Measurements from ENCODE around the gene LACTB. TPM values are rescaled to one million over a fixed set of nuclear protein-coding genes. Genes with fewer than 3 reads are reported as not detected.

Gene LACTB
- total RNA-seq, 1 experiment from 2014 or later: 41.1 TPM

DNA sequence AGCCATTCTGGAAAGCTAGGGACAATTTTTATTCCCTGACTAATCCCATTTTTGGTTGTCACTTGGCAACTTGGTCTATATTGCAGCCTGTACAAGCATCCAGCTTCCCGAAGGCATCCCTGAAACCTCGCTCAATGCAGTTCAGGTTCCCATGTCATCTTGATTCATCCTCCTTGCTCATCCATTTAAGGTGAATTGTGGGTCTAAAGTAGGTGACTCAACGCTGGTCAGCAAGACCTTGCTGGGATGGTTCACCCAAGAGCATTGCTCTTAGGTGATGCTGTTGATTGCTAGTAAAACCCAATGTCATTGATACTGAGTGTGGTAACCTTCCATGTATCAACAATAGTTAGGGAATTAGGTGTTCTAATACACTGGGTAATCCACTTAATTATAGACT lies 54.6 kb downstream of the LACTB start:
- DNase-seq (ENCODE audit: low read depth): peak; percentile 77

DNA sequence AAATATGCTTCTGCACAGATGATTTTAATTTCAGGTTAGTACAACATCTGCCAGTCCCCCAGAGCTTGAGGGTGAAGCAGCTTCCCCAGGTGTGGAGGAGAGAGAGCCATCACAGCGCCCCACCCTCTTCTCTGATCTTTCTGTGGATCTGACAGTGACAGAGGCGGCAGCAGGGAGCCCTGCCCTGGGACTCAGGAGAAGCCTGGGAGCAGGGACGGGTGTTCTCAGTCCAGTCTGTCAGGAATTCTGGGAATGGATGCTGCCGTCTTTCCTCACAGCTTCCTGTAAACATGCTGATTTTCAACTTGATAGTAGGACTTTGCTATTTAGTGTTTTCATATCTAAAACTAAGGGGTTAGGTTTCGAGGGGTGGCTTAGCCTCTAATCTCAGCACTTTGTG lies 56.4 kb downstream of the LACTB start:
- DNase-seq (ENCODE audit: low read depth): no peak

DNA sequence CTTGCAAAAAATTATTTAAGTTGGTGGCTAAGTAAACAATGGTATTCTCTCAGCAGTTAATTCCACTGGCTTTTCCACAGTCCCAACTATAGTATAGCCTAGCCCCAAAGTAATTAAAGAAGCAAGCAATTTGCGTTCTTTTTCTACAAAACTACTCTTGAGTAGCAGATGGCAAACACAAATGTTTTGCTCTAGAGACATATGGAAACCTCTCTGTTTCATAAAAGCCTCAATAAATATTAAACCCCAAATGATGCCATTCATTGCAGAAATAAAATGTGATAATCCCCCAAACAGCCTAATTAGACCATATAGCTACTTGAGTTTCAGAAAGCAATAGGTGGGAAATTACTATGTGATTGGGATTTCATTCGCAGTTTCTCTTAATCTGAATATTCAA lies 59.1 kb downstream of the LACTB start:
- DNase-seq (ENCODE audit: low read depth): no peak

DNA sequence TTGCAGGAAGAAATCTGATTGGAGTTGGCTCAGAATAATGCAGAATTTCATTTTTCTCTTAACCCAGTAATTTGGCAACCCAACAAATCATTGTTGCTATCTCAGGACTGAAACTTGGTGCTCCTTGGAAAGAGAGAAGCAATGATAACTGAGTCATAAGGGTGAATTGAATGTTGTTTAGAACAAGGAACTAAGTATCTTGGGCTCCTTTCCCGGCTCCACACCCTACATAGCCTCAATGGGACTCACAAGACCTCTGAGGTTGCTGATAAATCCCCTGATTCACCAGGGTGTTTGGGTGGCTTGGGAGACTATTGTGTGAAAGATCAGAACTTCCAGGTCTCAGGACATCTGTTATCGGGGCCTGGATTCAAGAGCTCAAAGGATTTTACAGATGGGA lies 60.0 kb downstream of the LACTB start:
- no peak for DNase-seq (ENCODE audit: low read depth)

DNA sequence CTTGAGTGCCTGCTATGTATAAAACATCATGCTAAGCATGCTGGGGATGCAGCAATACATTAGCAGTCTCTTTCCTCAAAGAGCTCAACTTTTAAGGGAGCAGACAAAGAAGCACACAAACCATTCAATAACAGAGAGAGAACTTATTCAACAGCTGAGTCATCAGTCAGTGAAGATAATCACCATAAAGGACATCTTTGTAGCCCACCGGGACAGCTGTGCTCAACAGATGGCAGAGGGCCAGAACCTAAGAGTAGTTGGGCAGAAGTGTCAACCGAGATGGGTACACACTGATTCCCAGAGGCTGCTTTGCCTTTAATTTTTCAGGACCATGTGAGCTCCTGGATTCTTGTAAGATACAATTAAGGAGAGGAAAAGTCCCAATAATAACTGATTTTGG lies 63.5 kb downstream of the LACTB start:
- DNase-seq (ENCODE audit: low read depth): no peak

DNA sequence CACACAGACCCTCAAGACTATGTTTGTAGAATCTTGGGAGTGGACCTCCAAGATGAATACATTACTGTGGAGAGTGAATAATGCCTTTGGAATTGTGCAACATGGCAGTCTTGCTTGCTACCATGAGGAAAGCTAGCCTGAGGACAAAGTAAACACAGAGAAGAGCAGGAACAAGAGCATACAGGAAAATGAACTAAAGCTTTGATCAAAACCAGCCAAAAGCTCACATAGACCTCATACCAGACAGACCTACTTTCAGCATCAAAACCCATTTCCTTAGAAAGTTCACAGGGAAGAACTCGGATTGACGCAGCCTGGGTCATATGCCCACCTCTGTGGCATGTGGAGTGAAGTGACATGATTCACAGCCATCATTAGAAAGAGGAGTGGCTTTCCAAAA lies 64.4 kb downstream of the LACTB start:
- peak; percentile 85 for DNase-seq (ENCODE audit: low read depth)

DNA sequence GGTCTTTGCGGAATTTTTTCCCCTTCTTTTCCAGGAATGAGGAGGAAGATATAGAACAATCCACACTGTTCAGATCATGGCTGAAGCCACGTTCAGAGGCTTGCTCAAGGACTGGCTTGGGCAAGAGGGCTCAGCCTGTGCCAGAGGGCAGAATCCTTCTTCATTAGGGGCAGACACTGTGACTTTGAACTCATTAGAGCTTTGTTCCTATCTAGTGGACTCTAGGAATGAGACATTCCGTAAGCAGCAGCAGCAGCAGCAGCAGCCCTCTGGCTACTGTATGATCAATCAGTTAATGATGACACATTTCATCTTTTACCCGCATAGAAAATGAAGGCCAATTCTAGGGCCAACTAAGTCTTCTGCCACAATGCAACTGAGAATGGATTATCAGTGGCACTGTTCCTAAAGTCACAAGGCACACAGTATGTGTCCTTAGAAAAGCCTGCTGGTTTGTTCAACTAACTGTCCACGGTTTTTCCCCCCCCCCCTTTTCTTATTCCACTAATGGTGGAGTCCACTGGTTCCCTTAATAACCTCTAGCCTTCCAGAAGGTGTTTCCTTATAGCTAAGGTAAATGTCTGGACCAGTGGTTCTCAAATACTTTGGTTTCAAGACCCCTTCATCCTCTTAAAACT lies 66.0 kb downstream of the LACTB start:
- DNase-seq (ENCODE audit: low read depth): no peak

DNA sequence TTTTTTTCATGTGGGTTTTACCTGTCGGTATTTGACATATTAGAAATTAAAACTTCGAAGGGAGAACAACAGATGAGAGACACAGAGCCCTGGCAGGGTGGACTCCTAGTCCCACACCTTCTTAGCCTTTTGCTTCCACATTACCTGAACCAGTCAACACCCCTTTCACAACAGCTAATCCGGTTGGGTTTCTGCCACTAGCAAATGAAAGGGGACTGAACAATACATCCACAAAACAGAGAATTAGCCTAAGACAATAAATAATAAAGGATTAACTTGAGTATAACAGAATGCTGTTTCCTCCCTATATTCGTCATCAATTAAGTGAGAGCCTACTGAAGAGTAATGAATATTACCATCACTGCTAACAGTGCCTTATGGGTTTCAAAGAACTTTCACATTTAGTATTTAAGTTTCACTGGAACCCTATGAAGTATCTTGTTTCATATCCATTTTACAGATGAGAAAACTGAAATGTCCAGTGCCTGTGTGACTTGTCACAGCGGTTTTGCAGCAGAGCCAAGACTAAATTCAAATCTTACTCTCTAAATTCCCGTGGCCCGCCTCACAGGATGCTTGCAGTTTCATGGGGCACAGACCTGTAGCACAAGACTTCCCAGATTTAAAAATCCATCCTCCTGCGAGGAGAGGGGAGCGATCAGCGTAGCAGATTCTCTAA lies 66.7 kb downstream of the LACTB start:
- DNase-seq (ENCODE audit: low read depth): peak; percentile 42

DNA sequence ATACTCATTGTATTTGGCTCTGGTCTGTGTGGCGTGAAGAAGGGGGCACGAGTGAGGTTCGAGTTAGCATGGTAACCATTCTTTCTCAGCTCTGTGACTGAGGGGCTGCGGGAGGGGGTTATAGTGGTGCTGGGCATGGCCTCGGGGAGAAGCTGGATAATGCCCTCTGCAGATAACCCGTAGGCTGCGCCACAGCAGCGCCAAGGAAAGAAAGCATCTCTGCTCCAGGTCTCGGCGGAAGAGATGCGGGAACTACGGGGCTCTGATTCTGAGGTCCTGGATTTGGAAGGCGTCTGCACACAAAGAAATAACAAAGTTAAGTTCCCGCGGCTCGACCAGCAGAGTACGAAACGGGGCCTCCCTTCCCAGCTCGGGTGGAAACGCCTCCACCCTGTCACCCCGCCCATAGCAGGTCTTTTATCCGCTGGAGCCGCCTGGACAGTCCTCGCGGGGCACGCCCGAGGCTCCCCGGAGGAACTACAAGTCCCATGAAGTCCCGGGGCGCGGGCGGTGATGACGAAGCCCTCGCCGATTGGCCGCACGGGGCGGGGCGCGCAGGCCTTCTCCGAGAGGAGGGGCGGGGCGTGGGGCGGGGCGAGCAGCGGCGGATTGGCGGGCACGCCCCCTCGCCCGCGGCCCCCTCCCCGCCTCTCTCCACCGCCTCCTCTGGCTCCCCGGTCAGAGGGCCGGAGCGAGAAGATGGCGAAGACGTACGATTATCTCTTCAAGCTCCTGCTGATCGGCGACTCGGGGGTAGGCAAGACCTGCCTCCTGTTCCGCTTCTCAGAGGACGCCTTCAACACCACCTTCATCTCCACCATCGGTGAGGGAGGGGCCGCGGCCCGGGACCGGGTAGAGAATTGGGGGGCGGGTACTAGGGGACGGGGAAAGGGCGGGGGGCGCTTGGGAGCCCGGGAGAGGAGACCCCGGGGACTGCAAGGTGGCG lies 67.5 kb downstream of the LACTB start, which contains the start of gene RAB8B:
TSS of gene RAB8B (plus strand) at position 681 of the 946 bp plus-strand sequence. CDS start at position 700, 19 bp downstream.
- DNase-seq (ENCODE audit: low read depth): peak; percentile 95

DNA sequence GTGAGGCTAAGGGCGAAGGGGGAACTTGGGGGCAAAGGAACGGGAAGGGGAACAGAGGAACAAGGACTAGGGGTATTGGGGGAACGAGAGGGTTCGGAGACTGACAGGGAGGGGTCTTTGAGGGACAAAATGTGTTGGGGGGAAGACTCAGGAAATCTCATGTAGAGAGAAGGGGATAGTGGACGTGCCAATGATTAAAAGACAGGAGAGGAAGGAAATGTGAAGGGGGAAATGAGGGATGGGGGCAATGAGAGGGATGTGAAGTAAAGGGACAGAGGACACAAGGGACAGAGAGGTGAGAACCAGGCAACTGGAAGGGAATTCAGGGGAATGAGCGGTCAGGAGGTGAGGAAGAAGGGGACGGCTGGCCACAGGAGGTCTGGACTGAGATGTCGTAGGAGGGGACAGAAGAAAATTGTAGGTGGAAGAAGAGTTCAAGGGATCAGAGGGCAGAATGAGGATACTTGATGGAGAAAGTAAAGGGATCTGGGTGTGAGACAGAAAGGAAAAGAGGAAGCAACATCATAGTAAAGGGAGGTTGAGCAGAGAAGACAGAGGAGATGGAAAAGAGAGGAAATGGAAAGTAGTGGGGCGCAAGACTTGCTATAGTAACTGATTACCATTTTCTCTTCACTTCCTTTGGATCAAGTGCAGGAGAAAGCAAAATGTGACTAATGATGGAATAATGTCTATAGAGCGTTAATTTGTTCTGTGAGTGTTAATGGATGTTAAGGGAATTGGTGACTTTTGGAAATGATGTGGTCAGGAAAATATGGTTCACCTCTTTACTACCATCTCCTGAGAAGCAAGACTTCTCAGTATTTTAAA lies 68.5 kb downstream of the LACTB start:
- peak; percentile 42 for DNase-seq (ENCODE audit: low read depth)

DNA sequence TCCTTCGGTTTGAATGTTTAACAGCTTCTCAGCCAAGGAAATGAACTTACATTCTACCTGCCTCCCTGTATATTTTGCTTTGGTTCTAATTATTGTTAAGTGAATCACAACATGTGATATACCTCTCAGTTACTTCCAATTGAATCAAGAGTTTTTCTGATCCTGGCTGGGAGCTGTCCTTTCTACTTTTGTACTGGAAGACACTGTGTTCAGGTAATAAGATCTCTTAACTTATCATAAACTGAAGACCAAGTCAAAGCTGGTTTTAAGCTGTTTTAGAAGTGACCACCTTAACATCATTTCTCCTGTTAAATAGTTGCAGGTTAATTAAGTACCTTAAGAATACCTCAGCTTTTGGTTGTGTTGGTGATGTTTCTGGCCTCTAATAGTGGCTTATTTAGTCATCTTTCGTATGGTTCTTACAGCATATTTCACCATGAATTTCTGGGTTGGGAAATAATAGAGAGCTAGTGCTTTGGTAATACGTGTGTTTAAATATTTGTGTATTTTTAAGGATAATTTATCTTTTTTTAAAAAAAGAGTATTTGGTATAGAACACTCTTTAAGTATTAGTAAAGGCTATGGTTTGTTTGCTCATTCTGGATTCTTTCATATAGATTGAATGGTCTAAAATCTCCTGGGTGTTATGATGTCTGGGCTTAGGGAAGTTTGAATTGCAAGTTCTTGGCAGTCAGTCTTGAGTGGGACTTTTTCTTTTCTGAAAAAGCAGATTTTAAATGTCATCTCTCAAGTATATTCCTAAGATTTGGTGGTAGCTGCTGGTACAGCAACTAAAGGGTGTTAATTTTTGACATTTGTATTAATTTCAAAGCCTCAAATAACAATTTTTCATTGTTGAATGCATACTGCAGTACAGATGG lies 69.3 kb downstream of the LACTB start:
- no peak for DNase-seq (ENCODE audit: low read depth)

Other genes with a start within 250 kb of the LACTB start
- 1,051 and 1,337 TPM in 2 replicates for gene TPM1, start 79.1 kb upstream of the LACTB start, total RNA-seq (2014; rRNA removed; shearing (Covaris generic))
- gene RPS27L, start 35.6 kb downstream of the LACTB start, total RNA-seq (2014; rRNA removed; shearing (Covaris generic)): 131 and 242 TPM in 2 replicates
- gene RAB8B, start 67.7 kb downstream of the LACTB start, total RNA-seq (2014; rRNA removed; shearing (Covaris generic)): 37.8 and 48.5 TPM in 2 replicates
- gene APH1B, start 155.7 kb downstream of the LACTB start, total RNA-seq (2014; rRNA removed; shearing (Covaris generic)): 7.7 and 8.8 TPM in 2 replicates